HG03521 (cell line): ENCODE measurements around the gene UBXN4.
"Not testable (repeated sequence)": the region's sequence is repeated elsewhere in the genome, so short reads cannot be mapped to it uniquely, and the experiment has no call there.

ENCODE experiments used
- ATAC-seq: cut with Tn5 transposase; IDR thresholded peaks from one replicate; pipeline ENCODE4 v1.9.1; 2021; ENCODE audit warnings: mild to moderate bottlenecking, moderate library complexity; ENCODE audit not compliant: unreplicated experiment

UBXN4 gene

DNA sequence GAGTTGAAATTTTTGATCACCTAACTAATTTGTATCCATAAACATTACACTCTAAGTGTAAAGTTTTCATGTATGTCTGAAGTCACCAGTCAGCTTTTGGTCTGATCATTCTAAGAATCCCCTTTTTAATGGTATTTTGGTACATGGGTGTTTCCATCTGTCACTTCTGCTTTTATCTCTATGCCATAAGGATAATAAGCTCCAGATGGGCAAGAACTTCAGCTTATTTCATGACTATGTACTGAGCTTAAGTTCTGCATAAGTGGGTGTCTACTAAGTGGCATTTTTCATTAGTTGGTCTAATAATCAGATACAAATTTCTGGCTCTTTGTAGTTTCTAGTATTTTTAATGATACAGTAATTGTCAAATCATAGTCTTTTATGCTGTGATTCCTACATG, 20.4 kb downstream of the UBXN4 start:
- ATAC-seq: no peak

DNA sequence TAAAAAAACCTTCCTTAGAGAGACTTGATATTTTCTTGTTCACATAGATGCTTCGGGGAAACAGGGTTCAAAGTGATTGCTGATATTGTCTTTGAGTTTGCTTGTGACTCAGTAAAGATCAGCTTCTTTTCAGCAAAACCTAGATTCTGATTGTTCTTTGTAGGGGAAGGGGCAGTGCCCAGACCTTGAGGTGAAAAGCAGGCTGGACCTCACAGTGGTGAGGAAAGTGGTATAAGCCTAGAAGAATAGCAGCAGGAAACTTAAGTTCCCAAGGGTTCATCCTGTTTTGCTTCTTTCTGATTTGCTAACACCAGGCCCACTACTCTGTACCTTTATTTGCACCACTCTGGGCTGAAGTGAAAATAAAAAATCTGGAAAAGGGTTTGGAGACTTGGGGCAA, 20.9 kb downstream of the UBXN4 start:
- ATAC-seq: no peak

- ATAC-seq: no peak
Observed at GRCh38 chr2:135768863-135769262, 27.2 kb downstream of the UBXN4 start.

DNA sequence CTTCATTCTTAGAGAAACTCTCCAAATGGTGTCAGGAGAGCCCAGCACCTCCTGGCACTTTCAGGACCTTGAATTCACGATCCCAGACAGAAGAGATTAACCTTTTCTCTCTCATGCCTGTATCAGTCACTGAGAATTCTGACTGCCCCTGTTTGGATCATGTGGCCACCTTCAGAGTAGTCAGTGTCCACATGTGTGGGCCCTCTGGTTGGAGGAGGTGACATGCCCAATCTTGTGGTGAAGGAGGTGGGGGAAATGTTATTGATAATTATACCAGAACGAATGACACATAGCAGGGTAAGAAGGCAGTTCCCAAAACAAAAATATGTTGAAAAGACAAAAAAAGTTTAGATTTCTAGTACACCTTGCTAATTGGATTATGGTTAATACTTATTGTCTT, 31.7 kb downstream of the UBXN4 start:
- no peak for ATAC-seq

DNA sequence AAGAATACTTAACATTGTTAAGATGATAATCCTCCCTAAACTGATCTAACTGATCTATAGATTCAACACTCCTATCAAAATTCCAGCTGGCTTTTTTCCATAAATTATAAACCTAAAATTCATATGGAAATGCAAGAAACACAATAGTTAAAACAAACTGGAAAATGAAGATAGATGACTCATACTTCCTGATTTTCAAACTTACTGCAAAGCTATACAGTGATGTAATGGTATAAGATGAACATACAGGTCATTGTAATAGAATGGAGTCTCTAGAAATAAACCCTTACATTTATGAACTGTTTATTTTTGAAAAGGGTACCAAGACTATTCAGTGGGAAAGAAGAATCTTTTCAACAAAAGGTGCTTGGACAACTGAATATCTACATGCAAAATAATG, 32.3 kb downstream of the UBXN4 start:
- no peak for ATAC-seq

GRCh38 chr2:135775420-135775819, 33.8 kb downstream of the UBXN4 start:
- ATAC-seq: no peak

DNA sequence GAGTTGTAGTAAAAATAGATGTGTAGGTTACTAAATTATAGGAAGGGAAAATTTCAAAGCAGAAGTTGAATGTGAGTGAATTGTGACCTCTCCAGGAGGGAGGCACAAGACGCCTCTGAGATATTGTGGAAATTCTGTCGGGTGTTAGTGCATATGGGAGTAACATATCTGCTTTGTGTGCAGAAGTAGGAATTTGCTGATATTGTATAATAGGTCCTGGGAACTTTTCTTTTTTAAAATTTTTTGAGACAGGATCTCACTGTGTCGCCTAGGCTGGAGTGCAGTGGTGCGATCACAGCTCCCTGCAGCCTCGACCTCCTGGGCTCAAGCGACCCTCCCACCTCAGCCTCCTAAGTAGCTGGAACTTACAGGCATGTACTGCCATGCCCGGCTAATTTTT, 34.7 kb downstream of the UBXN4 start:
- no peak for ATAC-seq

DNA sequence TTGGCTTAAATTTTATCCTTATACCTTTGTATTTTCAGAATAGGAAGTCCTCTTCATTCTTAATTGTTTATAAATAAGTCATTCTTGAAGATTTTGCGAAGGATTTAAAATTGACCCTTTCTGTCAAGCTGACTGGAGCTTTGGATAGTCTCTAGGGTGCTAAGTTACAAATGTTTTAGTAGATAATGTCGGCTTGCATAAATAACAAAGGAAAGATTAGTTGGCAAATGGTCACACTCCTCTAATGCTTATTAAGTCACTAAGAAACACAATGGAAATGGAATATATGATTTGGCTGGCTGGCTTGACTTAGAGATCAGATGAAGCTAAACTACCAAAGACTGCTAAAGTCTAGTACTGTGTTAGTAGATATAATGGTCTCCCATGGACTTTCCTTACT, 40.6 kb downstream of the UBXN4 start:
- no peak for ATAC-seq

DNA sequence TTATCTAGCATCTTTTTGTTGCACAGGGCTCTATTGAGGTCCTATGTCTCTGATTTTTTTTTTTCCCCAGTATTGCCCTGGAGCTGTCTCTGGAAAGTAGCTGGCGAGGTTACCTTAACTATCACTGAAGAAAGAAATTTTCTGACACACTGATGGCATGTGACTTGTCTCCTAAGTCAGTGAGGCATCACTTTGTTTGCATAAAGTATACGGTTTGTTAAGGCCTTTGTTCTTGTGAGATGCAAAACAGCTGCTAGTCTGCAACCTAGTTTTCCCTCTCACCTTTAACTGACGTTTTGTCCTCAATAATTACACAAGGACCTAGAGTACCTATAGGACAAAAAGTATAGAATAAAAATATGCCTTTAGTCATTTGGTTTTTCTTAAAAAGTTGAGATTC, 41.8 kb downstream of the UBXN4 start:
- ATAC-seq: no peak

- no peak for ATAC-seq
Observed at GRCh38 chr2:135785032-135785431, 43.4 kb downstream of the UBXN4 start.

DNA sequence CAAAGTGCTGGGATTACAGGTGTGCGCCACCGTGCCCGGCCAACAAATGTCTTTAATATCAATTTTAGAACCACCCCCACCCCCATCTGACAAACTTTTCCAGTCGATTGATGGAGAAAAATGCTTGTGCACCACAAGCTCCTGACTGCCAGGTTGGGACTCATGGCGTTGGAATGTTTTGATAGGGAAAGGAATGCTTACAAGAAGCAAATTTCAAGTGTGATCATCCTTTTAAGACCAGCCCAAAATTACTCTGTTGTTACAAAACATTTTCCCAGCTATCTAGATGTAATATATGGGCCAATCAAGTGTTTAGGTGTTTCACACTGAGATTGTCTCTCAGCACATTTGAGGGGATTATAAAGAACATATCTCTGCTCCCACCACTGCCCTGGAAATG, 45.2 kb downstream of the UBXN4 start:
- ATAC-seq: no peak

GRCh38 chr2:135790423-135790822, 48.8 kb downstream of the UBXN4 start:
- ATAC-seq: no peak

- no peak for ATAC-seq
Observed at GRCh38 chr2:135791418-135792190, 49.9 kb downstream of the UBXN4 start.

DNA sequence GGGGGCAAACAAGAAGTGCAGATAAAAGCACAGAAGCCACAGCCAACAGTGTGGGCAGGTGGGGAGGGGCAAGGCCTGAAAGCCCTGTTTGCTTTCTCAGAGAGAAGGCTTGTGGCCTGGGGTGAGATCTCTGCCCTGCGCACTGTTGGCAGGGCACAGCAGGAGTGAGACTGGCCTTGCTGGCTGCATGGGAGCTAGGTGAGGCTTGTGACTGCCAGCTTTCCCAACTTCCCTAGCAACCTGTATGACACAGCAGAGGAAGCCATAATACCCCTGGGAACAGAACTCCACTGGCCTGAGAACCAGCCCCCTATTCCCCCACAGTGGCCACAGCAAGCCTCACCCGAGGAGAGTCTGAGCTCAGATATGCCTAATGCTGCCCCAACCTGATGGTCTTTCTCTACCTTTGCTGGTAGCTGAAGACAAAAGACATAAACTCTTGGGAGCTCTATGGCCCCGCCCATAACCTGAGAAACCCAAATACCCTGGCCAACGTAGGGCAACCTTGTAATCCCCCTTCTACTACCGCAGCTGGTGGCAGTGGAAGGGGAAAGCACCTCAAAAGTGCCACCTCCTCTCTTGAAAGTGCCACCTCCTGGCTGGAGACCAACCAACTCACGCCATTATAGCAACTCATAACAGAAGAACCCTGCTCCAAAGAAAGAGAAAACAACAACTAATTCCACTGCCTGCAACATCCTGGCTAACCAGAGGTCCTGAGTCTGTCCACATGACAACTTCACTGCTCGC, 50.9 kb downstream of the UBXN4 start:
- no peak for ATAC-seq

GRCh38 chr2:135795641-135796040, 54.0 kb downstream of the UBXN4 start:
- not testable (repeated sequence) for ATAC-seq

- no peak for ATAC-seq
Observed at GRCh38 chr2:135796606-135797005, 55.0 kb downstream of the UBXN4 start.

DNA sequence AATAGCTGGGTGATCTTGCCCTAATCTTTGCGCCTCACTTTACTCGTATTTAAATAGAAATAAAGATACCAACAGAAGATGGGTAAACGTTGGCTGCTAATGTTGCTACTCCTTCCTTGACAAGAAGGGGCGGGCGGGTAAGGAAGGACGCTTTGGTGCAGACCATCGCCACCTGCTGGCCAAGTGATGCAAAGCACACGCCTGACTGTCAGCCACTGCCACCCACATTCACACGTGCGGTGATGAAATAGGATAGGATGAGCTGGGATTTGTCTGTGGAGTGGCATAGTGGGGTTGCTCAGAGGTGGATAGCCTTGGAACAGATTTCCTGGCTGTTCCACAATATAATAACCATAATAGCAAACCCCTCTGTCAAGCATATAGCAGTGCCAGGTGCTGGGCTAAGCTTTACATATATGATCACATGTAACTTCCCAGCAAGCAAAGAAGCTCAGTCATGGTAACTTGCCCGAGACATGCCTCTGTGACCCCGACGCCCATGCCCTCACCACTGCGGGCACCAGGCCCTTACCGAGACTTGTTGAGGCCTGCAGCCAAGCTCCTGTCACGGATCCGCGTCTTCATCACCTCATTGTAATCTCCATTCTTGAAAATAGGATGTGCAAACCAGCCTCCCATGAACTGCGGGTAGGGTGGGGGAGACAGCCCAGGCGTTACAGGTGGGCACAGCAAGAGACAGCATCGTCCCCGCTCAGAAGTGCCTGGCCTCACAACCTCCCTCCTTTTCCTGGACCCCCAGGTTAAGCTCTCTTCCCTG, 56.0 kb downstream of the UBXN4 start:
- peak; percentile 58 for ATAC-seq

DNA sequence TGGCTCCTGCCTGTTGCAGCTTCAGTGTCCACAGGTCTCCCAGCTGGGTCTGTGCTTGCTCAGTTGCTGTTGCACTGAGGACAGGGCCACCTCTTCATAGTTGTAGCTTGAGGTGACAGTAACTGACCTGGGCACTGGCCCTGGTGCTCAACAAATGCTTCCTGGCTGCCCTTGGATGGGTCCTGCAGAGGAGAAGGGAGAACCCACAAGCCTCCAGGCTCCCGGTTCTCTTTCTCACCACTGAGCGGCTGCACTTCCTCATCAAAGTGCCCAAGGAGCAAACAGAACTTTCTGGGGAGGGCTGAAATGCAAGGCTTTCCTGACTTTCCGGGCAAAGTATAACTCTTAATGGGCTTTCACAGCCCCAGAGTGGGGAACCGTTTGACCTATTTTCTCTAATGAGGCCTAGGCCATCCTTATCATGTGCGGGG, 56.6 kb downstream of the UBXN4 start:
- ATAC-seq: no peak

DNA sequence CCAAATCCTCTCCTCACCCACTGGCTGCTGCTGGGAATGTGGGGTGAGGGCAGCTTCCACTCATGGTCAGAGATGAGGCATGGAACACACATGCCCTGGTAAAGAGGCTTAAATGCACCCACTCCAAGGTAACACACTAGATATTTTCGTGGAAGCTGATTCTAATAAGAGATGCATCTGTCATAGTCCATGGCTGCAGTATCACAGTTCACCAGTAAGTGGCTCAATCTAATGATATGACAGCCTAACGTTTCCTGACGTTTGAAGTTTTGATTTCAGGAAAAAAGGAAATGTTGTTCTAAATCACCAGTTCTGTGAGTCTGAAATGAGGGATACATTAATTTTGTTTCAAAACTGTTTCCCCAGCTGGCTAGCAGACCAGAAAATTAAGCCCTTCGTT, 57.1 kb downstream of the UBXN4 start:
- ATAC-seq: no peak

DNA sequence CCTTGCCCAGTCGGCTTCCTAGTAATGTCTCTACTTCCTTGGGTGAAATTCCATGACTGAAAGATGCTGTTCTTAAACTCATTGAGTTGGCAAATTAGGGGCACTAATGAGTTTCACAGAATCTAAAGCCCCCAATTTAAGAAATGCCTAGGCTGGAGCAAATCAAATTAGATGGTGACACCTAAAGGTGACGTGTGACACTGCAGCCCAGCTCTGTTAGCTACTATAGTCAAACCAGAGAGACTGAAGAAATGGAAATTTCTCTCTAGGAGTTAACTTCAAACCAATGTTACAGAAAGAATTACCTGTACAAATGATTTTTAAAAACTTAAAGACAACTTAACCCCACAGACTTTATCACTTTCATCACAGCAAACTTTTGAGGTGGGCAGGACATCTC, 58.1 kb downstream of the UBXN4 start:
- ATAC-seq: no peak
